K562 (cell line): ENCODE data around the gene GPR37L1. TPM values are rescaled to one million over a fixed set of nuclear protein-coding genes. Genes with fewer than 3 reads are reported as not detected.

ENCODE experiments used
- HDAC2 ChIP-seq: fragments of 450-650 bp; IDR thresholded peaks from 2 replicates; pipeline ENCODE4 v1.6.1; 2016; ENCODE audit warnings: mild to moderate bottlenecking
- HNRNPL ChIP-seq: fragments of 200-400 bp; formaldehyde crosslinking; IDR thresholded peaks from 2 replicates; pipeline ENCODE4 v1.6.1; 2017; ENCODE audit warnings: low read depth, mild to moderate bottlenecking, low read length
- MBD1 ChIP-seq: fragments of 250-450 bp; sonication (Bioruptor Pico); IDR thresholded peaks from 2 replicates; pipeline ENCODE4 v1.8.0; 2022; ENCODE audit warnings: inconsistent platforms
- MGA ChIP-seq: fragments of 450-650 bp; IDR thresholded peaks from 2 replicates; pipeline ENCODE4 v1.6.1; 2016; ENCODE audit warnings: mild to moderate bottlenecking, moderate library complexity
- NUFIP1 ChIP-seq: fragments of 450-650 bp; IDR thresholded peaks from 2 replicates; pipeline ENCODE4 v1.6.1; 2018; ENCODE audit not compliant: partially characterized antibody
- polyA plus RNA-seq, 8 experiments: library from polyadenylated mRNA; depleted of rRNA in 4 of 8; stranded (reverse) in 5 of 8; unstranded in 3 of 8; fragments of >200 nt; fragmentation: Nextera tagmentation in 2 of 8; fragmentation: Illumina TruSeq in 1 of 8; extraction: Ambion mirVana in 2 of 8; extraction: Trizol in 1 of 8; gene quantifications; 2 replicates each; pipeline versions ENCODE4 v1.2.1 to v1.2.3, GENCODE V29; 2011 to 2014; ENCODE audit warnings: inconsistent platforms in 1 of 8, missing spikeins in 1 of 8
- total RNA-seq, 7 experiments: library from RNA; depleted of rRNA in 6 of 7; stranded (reverse); fragments of >200 nt in 6 of 7; fragmentation: Illumina TruSeq in 2 of 7; extraction: Trizol in 2 of 7; gene quantifications; 2 replicates each; pipeline versions ENCODE4 v1.2.1 to v1.2.3, GENCODE V29; 2011 to 2021; ENCODE audit warnings: low replicate concordance in 1 of 7

GPR37L1 gene
- total and polyA plus RNA-seq, 9 of the 15 experiments (the other 6 are each of a cell fraction or from before 2014, with no cell fraction given) = not detected

- no peak for TF ChIP-seq MGA
- TF ChIP-seq HDAC2 = no peak
- TF ChIP-seq HNRNPL = no peak
- no peak for TF ChIP-seq MBD1 (CRISPR knock-in tag)
- TF ChIP-seq NUFIP1 = no peak
Observed at GRCh38 chr1:202085682-202086373, 36.9 kb upstream of the GPR37L1 start (continued).
